K562 (cell line): ENCODE results near the gene CNIH1. TPM values are rescaled to one million over a fixed set of nuclear protein-coding genes. Genes with fewer than 3 reads are reported as not detected.

Experiments used
- ADNP ChIP-seq: fragments of 200-800 bp; sonication (Bioruptor generic); IDR thresholded peaks from 2 replicates; pipeline ENCODE4 v1.6.1; 2016; ENCODE audit warnings: missing genetic modification characterization, missing compliant biosample characterization
- ATF3 ChIP-seq, 2 experiments: fragments of 450-650 bp in 1 of 2; sonication (generic) in 1 of 2; formaldehyde crosslinking in 1 of 2; IDR thresholded peaks in 1 of 2; conservative IDR thresholded peaks in 1 of 2; 2 replicates each; pipeline versions ENCODE4 v1.6.1 to v1.8.1; 2016 to 2023; ENCODE audit warnings: mild to moderate bottlenecking in 2 of 2, moderate library complexity in 2 of 2, inconsistent platforms in 1 of 2, missing genetic modification reagents in 1 of 2
- CEBPZ ChIP-seq: fragments of 150-350 bp; IDR thresholded peaks from 2 replicates; pipeline ENCODE4 v1.6.1; 2014; ENCODE audit warnings: low read depth, mild to moderate bottlenecking, low read length, borderline replicate concordance
- CREM ChIP-seq: IDR thresholded peaks from 2 replicates; pipeline ENCODE4 v1.6.1; 2014; ENCODE audit warnings: antibody characterized with exemption, low read depth
- CTCFL ChIP-seq: IDR thresholded peaks from 2 replicates; pipeline ENCODE4 v1.6.1; 2011; ENCODE audit warnings: borderline replicate concordance, low read depth, mild to moderate bottlenecking, moderate library complexity, low read length; ENCODE audit not compliant: insufficient read depth, poor library complexity, severe bottlenecking
- ETS1 ChIP-seq: conservative IDR thresholded peaks from 2 replicates; pipeline ENCODE4 v1.6.1; 2011; ENCODE audit warnings: low read depth, mild to moderate bottlenecking, low read length; ENCODE audit not compliant: control insufficient read depth
- KLF16 ChIP-seq: IDR thresholded peaks from 2 replicates; pipeline ENCODE4 v1.6.1; 2016; ENCODE audit warnings: antibody characterized with exemption
- MAFF ChIP-seq: IDR thresholded peaks from 2 replicates; pipeline ENCODE4 v1.6.1; 2012; ENCODE audit warnings: low read length, improper control_type of control experiment
- MYC ChIP-seq, 2 experiments: fragments of 250-450 bp in 1 of 2; sonication (Bioruptor Pico) in 1 of 2; IDR thresholded peaks; 2 replicates each; pipeline versions ENCODE4 v1.5.1 to v1.6.1; 2012 to 2021; ENCODE audit warnings: low read depth in 2 of 2, borderline replicate concordance in 1 of 2, improper control_type of control experiment in 1 of 2, low read length in 1 of 2, mild to moderate bottlenecking in 1 of 2, moderate library complexity in 1 of 2
- NFATC3 ChIP-seq: fragments of 450-650 bp; IDR thresholded peaks from 2 replicates; pipeline ENCODE4 v1.6.1; 2017; ENCODE audit warnings: mild to moderate bottlenecking
- VEZF1 ChIP-seq: fragments of 200-800 bp; sonication (Bioruptor generic); IDR thresholded peaks from 2 replicates; pipeline ENCODE4 v1.6.1; 2017; ENCODE audit warnings: missing genetic modification characterization, missing compliant biosample characterization
- ZBTB9 ChIP-seq: fragments of 450-650 bp; formaldehyde crosslinking; IDR thresholded peaks from 2 replicates; pipeline ENCODE4 v1.4.0; 2020; ENCODE audit warnings: mild to moderate bottlenecking, moderate library complexity
- ZNF316 ChIP-seq: fragments of 450-650 bp; IDR thresholded peaks from 2 replicates; pipeline ENCODE4 v1.6.1; 2016
- ZNF766 ChIP-seq: fragments of 200-800 bp; sonication (Bioruptor generic); conservative IDR thresholded peaks from 2 replicates; pipeline ENCODE4 v1.6.1; 2016; ENCODE audit warnings: missing genetic modification characterization, missing compliant biosample characterization
- ZNF830 ChIP-seq: fragments of 250-450 bp; sonication (Bioruptor Pico); IDR thresholded peaks from 2 replicates; pipeline ENCODE4 v1.5.0; 2021; ENCODE audit warnings: mild to moderate bottlenecking
- polyA plus RNA-seq, 8 experiments: library from polyadenylated mRNA; depleted of rRNA in 4 of 8; stranded (reverse) in 5 of 8; unstranded in 3 of 8; fragments of >200 nt; fragmentation: Nextera tagmentation in 2 of 8; fragmentation: Illumina TruSeq in 1 of 8; extraction: Ambion mirVana in 2 of 8; extraction: Trizol in 1 of 8; gene quantifications; 2 replicates each; pipeline versions ENCODE4 v1.2.1 to v1.2.3, GENCODE V29; 2011 to 2014; ENCODE audit warnings: inconsistent platforms in 1 of 8, missing spikeins in 1 of 8
- total RNA-seq, 7 experiments: library from RNA; depleted of rRNA in 6 of 7; stranded (reverse); fragments of >200 nt in 6 of 7; fragmentation: Illumina TruSeq in 2 of 7; extraction: Trizol in 2 of 7; gene quantifications; 2 replicates each; pipeline versions ENCODE4 v1.2.1 to v1.2.3, GENCODE V29; 2011 to 2021; ENCODE audit warnings: low replicate concordance in 1 of 7

Gene CNIH1
- total and polyA plus RNA-seq, 9 of the 15 experiments (the other 6 are each of a cell fraction or from before 2014, with no cell fraction given) = 13.9 to 283 (median 77.3) TPM

GRCh38 chr14:54488646-54489317 lies 47.6 kb upstream of the CNIH1 start, which contains the start of gene GMFB (continued):
- peak; percentile 53 for TF ChIP-seq MYC (IDR thresholded peaks at IDR 0.05; ENCODE audit: low read depth, low read length)
- no peak for TF ChIP-seq MYC (CRISPR knock-in tag; IDR thresholded peaks at IDR 0.05; ENCODE audit: borderline replicate concordance, low read depth)
- no peak for TF ChIP-seq NFATC3
- TF ChIP-seq ZNF830 (CRISPR knock-in tag) = no peak
- peak; percentile 72 for TF ChIP-seq KLF16
- TF ChIP-seq ATF3 (IDR thresholded peaks at IDR 0.05) = no peak
- TF ChIP-seq ATF3 (CRISPR knock-in tag; conservative IDR thresholded peaks at IDR 0.05) = no peak
- TF ChIP-seq VEZF1 (CRISPR knock-in tag) = peak; percentile 94
- no peak; the same call in 1 of the 2 replicates for TF ChIP-seq ETS1
- no peak for TF ChIP-seq ZBTB9 (CRISPR knock-in tag)
- TF ChIP-seq CTCFL = no peak
- TF ChIP-seq CREM = peak; percentile 61
- no peak for TF ChIP-seq ZNF316
- TF ChIP-seq CEBPZ = no peak
- TF ChIP-seq ADNP (tag) = no peak
- TF ChIP-seq ZNF766 = no peak
- no peak for TF ChIP-seq MAFF
